A673 (cell line): ENCODE data around the gene TGIF2. TPM values are rescaled to one million over a fixed set of nuclear protein-coding genes. Genes with fewer than 3 reads are reported as not detected.

Experiments used
- BruUV-seq: library from RNA; stranded (reverse); fragments of 400-500 nt; replicated peaks from 2 replicates; lab custom pipeline; 2021; lab: Mats Ljungman, UMichigan
- CTCF ChIA-PET: fragments of 300-600 bp; sonication (Branson Sonifier 250); formaldehyde crosslinking; loops from one replicate; lab custom pipeline; 2022; ENCODE audit warnings: antibody characterized with exemption; lab: Charles Lee
- POLR2A ChIA-PET: fragments of 300-600 bp; sonication (Branson Sonifier 250); formaldehyde crosslinking; loops from one replicate; lab custom pipeline; 2022; ENCODE audit warnings: antibody characterized with exemption; ENCODE audit not compliant: low non-redundant PET; lab: Charles Lee
- DNase-seq: peaks from one replicate; pipeline ENCODE4 v3.0.0-alpha.2; 2015; ENCODE audit warnings: low spot score
- H3K27ac ChIP-seq: fragments of 200-600 bp; sonication (generic); 2 replicates; pipeline ENCODE4 v1.5.1; 2016; ENCODE audit warnings: mixed run types, low read depth, mild to moderate bottlenecking, mixed read lengths, antibody characterized with exemption, low read length; ENCODE audit not compliant: poor library complexity, severe bottlenecking
- H3K27me3 ChIP-seq: fragments of 200-600 bp; sonication (generic); replicated peaks from 2 replicates; pipeline ENCODE4 v1.6.1; 2017; ENCODE audit warnings: mixed run types, low read depth, mild to moderate bottlenecking, mixed read lengths, antibody characterized with exemption, low read length; ENCODE audit not compliant: insufficient read depth, poor library complexity
- H3K36me3 ChIP-seq: fragments of 200-600 bp; sonication (generic); 2 replicates; pipeline ENCODE4 v1.6.1; 2016; ENCODE audit warnings: mixed run types, mild to moderate bottlenecking, mixed read lengths, antibody characterized with exemption, low read length; ENCODE audit not compliant: insufficient read depth, poor library complexity, severe bottlenecking
- H3K4me1 ChIP-seq: fragments of 200-600 bp; sonication (generic); 2 replicates; pipeline ENCODE4 v1.6.1; 2017; ENCODE audit warnings: mixed run types, mild to moderate bottlenecking, mixed read lengths, antibody characterized with exemption, low read length; ENCODE audit not compliant: insufficient read depth, poor library complexity, severe bottlenecking
- H3K4me3 ChIP-seq: fragments of 200-600 bp; sonication (generic); 2 replicates; pipeline ENCODE4 v1.5.1; 2016; ENCODE audit warnings: low read depth, mixed run types, mild to moderate bottlenecking, mixed read lengths, low read length; ENCODE audit not compliant: poor library complexity, severe bottlenecking
- H3K9me3 ChIP-seq: fragments of 200-600 bp; sonication (generic); 2 replicates; pipeline ENCODE4 v1.6.1; 2016; ENCODE audit warnings: mixed run types, low read depth, mild to moderate bottlenecking, mixed read lengths, antibody characterized with exemption, low read length; ENCODE audit not compliant: poor library complexity, severe bottlenecking
- CTCF ChIP-seq: fragments of 300-800, 200-600 bp; sonication (generic); conservative IDR thresholded peaks from 2 replicates; pipeline ENCODE4 v1.5.1; 2017; ENCODE audit warnings: low read depth, mild to moderate bottlenecking, antibody characterized with exemption, low read length, moderate library complexity, mixed read lengths
- EZH2 ChIP-seq: fragments of 200-600 bp; sonication (generic); IDR thresholded peaks from 2 replicates; pipeline ENCODE4 v1.6.1; 2017; ENCODE audit warnings: borderline replicate concordance, low read depth, mild to moderate bottlenecking, mixed read lengths, antibody characterized with exemption, low read length; ENCODE audit not compliant: poor library complexity, severe bottlenecking
- intact Hi-C: fragments of 100-400 bp; cut with micrococcal nuclease; formaldehyde crosslinking; loops from one replicate; pipeline ENCODE4 v1.10.0; 2022; ENCODE audit not compliant: unreplicated experiment
- total RNA-seq: library from RNA; stranded (reverse); gene quantifications from 2 replicates; pipeline ENCODE4 v1.2.3, GENCODE V29; 2021

The TGIF2 gene
- total RNA-seq, 1 experiment from 2014 or later: 59.0 TPM

DNA sequence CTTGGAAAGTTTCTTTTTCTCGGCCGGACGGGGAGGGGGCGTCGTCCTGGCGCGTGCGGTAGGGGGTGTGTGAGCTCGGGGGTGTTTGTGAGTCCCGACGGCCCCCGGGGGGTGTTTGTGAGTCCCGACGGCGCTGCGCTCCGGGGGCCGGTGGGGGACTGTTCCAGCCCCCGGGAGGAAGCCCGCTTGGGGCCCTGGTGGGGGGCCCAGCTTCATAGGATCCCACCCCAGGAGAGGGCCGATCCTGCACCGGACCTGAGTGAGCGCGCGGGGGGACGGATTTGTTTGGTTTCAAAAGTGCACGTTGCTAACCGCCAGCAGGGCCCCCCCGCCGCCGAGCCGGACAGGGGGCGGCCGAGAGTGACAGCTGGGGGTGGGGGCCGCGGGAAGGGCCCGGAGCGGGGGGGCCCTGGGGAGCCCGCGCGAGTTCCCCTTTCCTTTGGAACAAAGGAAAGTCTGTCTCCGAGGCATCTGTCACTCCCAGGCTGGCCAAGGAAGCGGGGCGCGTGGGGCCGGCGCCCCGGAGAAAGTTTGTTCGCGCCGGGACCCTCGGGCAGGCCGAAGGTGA is 485 bp downstream of the TGIF2 start:
- H3K9me3 ChIP-seq: no peaks in the 10 kb centered on the region
- ChIA-PET POLR2A (interaction anchor here (0.7 kb wide), 2 partner anchors 12 to 262 kb away, joined by 3 to 5 read pairs; no protein-coding TSS in a partner anchor), CTCF (no interaction called here)
- peak overlapping the region; percentile 95 for H3K27ac ChIP-seq
- H3K4me3 ChIP-seq: peak overlapping the region; percentile 95
- no peaks in the 10 kb centered on the region for H3K27me3 ChIP-seq
- BruUV-seq: no TSS peak
- TF ChIP-seq EZH2 (no peak), CTCF (no peak)
- peaks cover 7% of the 10 kb centered on the region for H3K36me3 ChIP-seq
- peak; percentile 64 for DNase-seq
- peaks cover 36% of the 10 kb centered on the region for H3K4me1 ChIP-seq
- intact Hi-C loops: loop anchor here (2.0 kb wide), 1 partner anchor 111 kb away; no protein-coding TSS in a partner anchor

- intact Hi-C loops: no loop called here
- Histone ChIP-seq H3K36me3 (peaks cover 10% of the 10 kb centered on the region), H3K4me3 (peak overlapping the region; percentile 95), H3K27ac (peak overlapping the region; percentile 95), H3K4me1 (peaks cover 36% of the 10 kb centered on the region), H3K27me3 (no peaks in the 10 kb centered on the region), H3K9me3 (no peaks in the 10 kb centered on the region)
- ChIA-PET CTCF (no interaction called here), POLR2A (interaction anchor here (0.7 kb wide), 1 partner anchor 261 kb away, joined by 3 read pairs; no protein-coding TSS in a partner anchor)
- no peak for TF ChIP-seq EZH2
- no peak for TF ChIP-seq CTCF
- peak; percentile 68 for DNase-seq
- no TSS peak for BruUV-seq
These were observed 1.2 kb downstream of the TGIF2 start for GRCh38 chr20:36574366-36575135.

DNA sequence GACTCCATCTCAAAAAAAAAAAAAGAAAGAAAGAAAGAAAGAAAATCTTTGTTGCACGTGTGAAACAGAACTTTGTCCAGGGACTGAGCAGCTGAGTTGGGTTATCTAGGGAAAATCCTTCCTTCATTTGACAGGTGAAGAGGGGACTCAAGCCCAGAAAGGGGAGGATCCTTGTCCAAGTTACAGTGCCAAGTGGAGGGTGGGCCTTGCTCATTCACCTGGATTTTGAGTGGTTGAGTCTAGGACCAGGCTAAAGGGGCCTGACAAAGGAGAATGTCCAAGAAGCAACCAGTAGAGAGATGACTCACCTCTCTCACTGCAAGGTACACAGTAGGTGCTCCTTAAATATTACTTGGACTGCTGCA is 2.7 kb downstream of the TGIF2 start:
- H3K4me1 ChIP-seq: peaks cover 35% of the 10 kb centered on the region
- TF ChIP-seq CTCF (no peak), EZH2 (no peak)
- H3K9me3 ChIP-seq: no peaks in the 10 kb centered on the region
- POLR2A ChIA-PET: no interaction called here
- H3K27ac ChIP-seq: peak overlapping the region; percentile 25
- peaks cover 25% of the 10 kb centered on the region for H3K36me3 ChIP-seq
- DNase-seq: no peak
- intact Hi-C loops: no loop called here
- CTCF ChIA-PET: no interaction called here
- no peak overlapping the region for H3K4me3 ChIP-seq
- BruUV-seq: no TSS peak
- no peaks in the 10 kb centered on the region for H3K27me3 ChIP-seq
